Activated CD4-positive, alpha-beta T cell treated with anti-CD3 and anti-CD28 coated beads for 1 hour (primary cell): ENCODE results near the gene F8.
A peak's percentile ranks its signal among the peaks of the same experiment; 100 is the strongest.

ENCODE experiments used
- DNase-seq: peaks from one replicate; pipeline ENCODE4 v3.0.0-alpha.2; 2020

The F8 gene

GRCh38 chrX:154809939-154810665, 212.4 kb downstream of the F8 start:
- no peak for DNase-seq

GRCh38 chrX:154806837-154807501, 215.6 kb downstream of the F8 start:
- no peak for DNase-seq

GRCh38 chrX:154805696-154806091, 216.8 kb downstream of the F8 start:
- no peak for DNase-seq

GRCh38 chrX:154804957-154805695, 217.4 kb downstream of the F8 start, which contains the start of gene MPP1:
Gene MPP1, minus strand, starts transcription at chrX:154805485. Its CDS starts 112 bp downstream, at chrX:154805373.
- DNase-seq = peak; percentile 59

- no peak for DNase-seq
Observed at GRCh38 chrX:154804261-154804956, 218.1 kb downstream of the F8 start.

- DNase-seq = no peak
Observed at GRCh38 chrX:154802947-154803346, 219.6 kb downstream of the F8 start.

- no peak for DNase-seq
Observed at GRCh38 chrX:154800478-154801210, 221.9 kb downstream of the F8 start.

GRCh38 chrX:154799556-154800348, 222.8 kb downstream of the F8 start:
- no peak for DNase-seq

- DNase-seq = no peak
Observed at GRCh38 chrX:154797006-154797405, 225.5 kb downstream of the F8 start.

- DNase-seq = no peak
Observed at GRCh38 chrX:154795016-154795415, 227.5 kb downstream of the F8 start.

- no peak for DNase-seq
Observed at GRCh38 chrX:154793084-154793795, 229.3 kb downstream of the F8 start.

- no peak for DNase-seq
Observed at GRCh38 chrX:154791939-154792338, 230.6 kb downstream of the F8 start.

- DNase-seq = no peak
Observed at GRCh38 chrX:154791467-154791866, 231.1 kb downstream of the F8 start.
